IPS-18c (cell line): Measurements from ENCODE around the gene KCNMA1.

Experiments
- H3K4me3 ChIP-seq: 2 replicates; pipeline ENCODE4 v1.7.0; 2013; ENCODE audit warnings: low read depth, mild to moderate bottlenecking, low read length, moderate library complexity; ENCODE audit not compliant: insufficient read depth
- H3K9me3 ChIP-seq: one replicate; pipeline ENCODE4 v1.6.1; 2013; ENCODE audit warnings: mild to moderate bottlenecking, low read length, moderate library complexity; ENCODE audit not compliant: control insufficient read depth, insufficient read depth

Gene KCNMA1

GRCh38 chr10:77640167-77640566 lies 2.6 kb upstream of the KCNMA1 start:
- no peak overlapping the region for H3K4me3 ChIP-seq

GRCh38 chr10:77639756-77640155 lies 2.1 kb upstream of the KCNMA1 start:
- Histone ChIP-seq H3K4me3 (no peak overlapping the region), H3K9me3 (peaks cover 8% of the 10 kb centered on the region)

More at GRCh38 chr10:77640167-77640566, 2.6 kb upstream of the KCNMA1 start:
- H3K9me3 ChIP-seq, result peaks cover 8% of the 10 kb centered on the region

- H3K9me3 ChIP-seq, result peaks cover 2% of the 10 kb centered on the region
- peak overlapping the region; percentile 73 for H3K4me3 ChIP-seq
These were observed 903 bp upstream of the KCNMA1 start for GRCh38 chr10:77638321-77639101.

GRCh38 chr10:77636967-77637531 lies 559 bp downstream of the KCNMA1 start:
- peak overlapping the region; percentile 68 for H3K4me3 ChIP-seq
- peaks cover 2% of the 10 kb centered on the region for H3K9me3 ChIP-seq

- peaks cover 2% of the 10 kb centered on the region for H3K9me3 ChIP-seq
- H3K4me3 ChIP-seq, result peak overlapping the region; percentile 68
These were observed 1.2 kb downstream of the KCNMA1 start for GRCh38 chr10:77636282-77636966.

- peak overlapping the region; percentile 68 for H3K4me3 ChIP-seq
- H3K9me3 ChIP-seq, result peaks cover 2% of the 10 kb centered on the region
These were observed 2.0 kb downstream of the KCNMA1 start for GRCh38 chr10:77635402-77636227.

- Histone ChIP-seq H3K9me3 (peaks cover 2% of the 10 kb centered on the region), H3K4me3 (no peak overlapping the region)
These were observed 2.7 kb downstream of the KCNMA1 start for GRCh38 chr10:77634939-77635338.

GRCh38 chr10:77633376-77633775 lies 4.2 kb downstream of the KCNMA1 start:
- Histone ChIP-seq H3K4me3 (no peak overlapping the region), H3K9me3 (peaks cover 2% of the 10 kb centered on the region)

- no peak overlapping the region for H3K4me3 ChIP-seq
- no peaks in the 10 kb centered on the region for H3K9me3 ChIP-seq
These were observed 6.4 kb downstream of the KCNMA1 start for GRCh38 chr10:77631241-77631640.

- Histone ChIP-seq H3K9me3 (no peaks in the 10 kb centered on the region), H3K4me3 (no peak overlapping the region)
These were observed 7.1 kb downstream of the KCNMA1 start for GRCh38 chr10:77630507-77630848.

- Histone ChIP-seq H3K4me3 (no peak overlapping the region), H3K9me3 (no peaks in the 10 kb centered on the region)
These were observed 7.7 kb downstream of the KCNMA1 start for GRCh38 chr10:77629775-77630506.

- Histone ChIP-seq H3K9me3 (no peaks in the 10 kb centered on the region), H3K4me3 (no peak overlapping the region)
These were observed 8.5 kb downstream of the KCNMA1 start for GRCh38 chr10:77628906-77629730.

GRCh38 chr10:77626266-77626935 lies 11.2 kb downstream of the KCNMA1 start:
- H3K9me3 ChIP-seq, result no peaks in the 10 kb centered on the region

GRCh38 chr10:77625379-77625778 lies 12.2 kb downstream of the KCNMA1 start:
- no peaks in the 10 kb centered on the region for H3K9me3 ChIP-seq
- H3K4me3 ChIP-seq, result no peak overlapping the region

More at GRCh38 chr10:77626266-77626935, 11.2 kb downstream of the KCNMA1 start:
- no peak overlapping the region for H3K4me3 ChIP-seq

GRCh38 chr10:77622889-77623291 lies 14.7 kb downstream of the KCNMA1 start:
- Histone ChIP-seq H3K9me3 (no peaks in the 10 kb centered on the region), H3K4me3 (no peak overlapping the region)

- no peaks in the 10 kb centered on the region for H3K9me3 ChIP-seq
- no peak overlapping the region for H3K4me3 ChIP-seq
These were observed 16.9 kb downstream of the KCNMA1 start for GRCh38 chr10:77620731-77621130.
